H1 (cell line): Measurements from ENCODE around the gene WDR48. TPM values are rescaled to one million over a fixed set of nuclear protein-coding genes. Genes with fewer than 3 reads are reported as not detected.

ENCODE experiments used
- CTCF ChIA-PET: fragments of 300-600 bp; sonication (Branson Sonifier 250); formaldehyde crosslinking; loops from one replicate; lab custom pipeline; 2021; ENCODE audit not compliant: partially characterized antibody; lab: Charles Lee
- POLR2A ChIA-PET: fragments of 300-600 bp; sonication (Branson Sonifier 250); formaldehyde crosslinking; loops from one replicate; lab custom pipeline; 2021; ENCODE audit warnings: inconsistent platforms; ENCODE audit not compliant: partially characterized antibody; lab: Charles Lee
- DNase-seq, 2 experiments: peaks; one replicate each; pipeline versions ENCODE4 v3.0.0 to v3.0.0-alpha.2; 2010 to 2022; ENCODE audit warnings: low spot score in 2 of 2, low read depth in 1 of 2, mixed read lengths in 1 of 2
- FAIRE-seq: peaks from 2 replicates; lab custom pipeline; 2011; peaks lifted over from hg19 to GRCh38; lab: Jason Lieb, UNC
- H2AFZ ChIP-seq: 2 replicates; pipeline ENCODE4 v1.8.1; 2012; ENCODE audit warnings: low read length, inconsistent platforms
- H2AK5ac ChIP-seq: 2 replicates; pipeline ENCODE4 v1.6.1; 2013; ENCODE audit warnings: low read depth, low read length
- H2BK120ac ChIP-seq: replicated peaks from 2 replicates; pipeline ENCODE3; 2013; ENCODE audit warnings: low read depth, low read length, inconsistent platforms
- H2BK12ac ChIP-seq: 2 replicates; pipeline ENCODE4 v1.6.1; 2013; ENCODE audit warnings: low read depth, low read length
- H2BK15ac ChIP-seq: 2 replicates; pipeline ENCODE4 v1.6.1; 2013; ENCODE audit warnings: low read length
- H2BK20ac ChIP-seq: 2 replicates; pipeline ENCODE4 v1.6.1; 2013; ENCODE audit warnings: low read length
- H2BK5ac ChIP-seq: 2 replicates; pipeline ENCODE4 v1.6.1; 2013; ENCODE audit warnings: low read depth, low read length
- H3K14ac ChIP-seq: 2 replicates; pipeline ENCODE4 v1.6.1; 2013; ENCODE audit warnings: inconsistent platforms; ENCODE audit not compliant: insufficient read length
- H3K18ac ChIP-seq: 2 replicates; pipeline ENCODE4 v1.6.1; 2013; ENCODE audit warnings: low read length; ENCODE audit errors: extremely low read depth
- H3K23ac ChIP-seq: 2 replicates; pipeline ENCODE4 v1.6.1; 2013; ENCODE audit warnings: inconsistent platforms; ENCODE audit not compliant: insufficient read length
- H3K23me2 ChIP-seq: 2 replicates; pipeline ENCODE4 v1.6.1; 2013; ENCODE audit warnings: low read depth, low read length
- H3K27ac ChIP-seq: 2 replicates; pipeline ENCODE4 v1.6.1; 2011; ENCODE audit warnings: low read depth, low read length, inconsistent platforms
- H3K27me3 ChIP-seq, 4 experiments: replicated peaks in 1 of 4; 1 replicate in 1 of 4; 2 replicates in 3 of 4; pipeline versions ENCODE4 v1.6.1 to v1.8.1; 2011 to 2013; ENCODE audit warnings: low read length in 3 of 4, mild to moderate bottlenecking in 3 of 4, inconsistent platforms in 2 of 4, mixed read lengths in 2 of 4, moderate library complexity in 1 of 4; ENCODE audit not compliant: control insufficient read depth in 3 of 4, insufficient read depth in 3 of 4; ENCODE audit errors: extremely low read depth in 1 of 4
- H3K36me3 ChIP-seq, 4 experiments: 2 replicates each; pipeline versions ENCODE4 v1.6.1 to v1.8.1; 2011 to 2013; ENCODE audit warnings: mild to moderate bottlenecking in 4 of 4, low read length in 3 of 4, moderate library complexity in 2 of 4, control low read depth in 1 of 4, inconsistent platforms in 1 of 4; ENCODE audit not compliant: insufficient read depth in 4 of 4, control insufficient read depth in 2 of 4
- H3K4ac ChIP-seq: replicated peaks from 2 replicates; pipeline ENCODE3; 2013; ENCODE audit warnings: low read length, low read depth, mixed read lengths, inconsistent platforms; ENCODE audit not compliant: insufficient read length
- H3K4me1 ChIP-seq, 4 experiments: replicated peaks in 1 of 4; 1 replicate in 1 of 4; 2 replicates in 3 of 4; pipeline versions ENCODE4 v1.6.1 to v1.8.1; 2011 to 2013; ENCODE audit warnings: low read length in 3 of 4, inconsistent platforms in 2 of 4, mixed read lengths in 1 of 4; ENCODE audit not compliant: insufficient read depth in 4 of 4, control insufficient read depth in 3 of 4
- H3K4me2 ChIP-seq, 2 experiments: 2 replicates each; pipeline versions ENCODE4 v1.6.1 to v1.8.1; 2011 to 2013; ENCODE audit warnings: low read depth in 2 of 2, low read length in 2 of 2, control low read depth in 1 of 2, inconsistent platforms in 1 of 2, mild to moderate bottlenecking in 1 of 2; ENCODE audit not compliant: insufficient read depth in 1 of 2
- H3K4me3 ChIP-seq, 4 experiments: fragments of 200-600, 300-600 bp in 1 of 4; sonication (generic), shearing (Covaris generic), sonication (Bioruptor Twin) in 1 of 4; 2 replicates each; pipeline versions ENCODE4 v1.5.1 to v1.8.1; 2011 to 2016; ENCODE audit warnings: low read length in 4 of 4, low read depth in 3 of 4, control low read depth in 2 of 4, inconsistent platforms in 2 of 4, mild to moderate bottlenecking in 2 of 4, mixed read lengths in 1 of 4, moderate library complexity in 1 of 4; ENCODE audit not compliant: insufficient read depth in 2 of 4; ENCODE audit errors: extremely low read depth in 1 of 4
- H3K56ac ChIP-seq: replicated peaks from 2 replicates; pipeline ENCODE3; 2013; ENCODE audit warnings: low read depth, mild to moderate bottlenecking, mixed read lengths, low read length, inconsistent platforms; ENCODE audit not compliant: insufficient read length
- H3K79me1 ChIP-seq: 2 replicates; pipeline ENCODE4 v1.6.1; 2013; ENCODE audit warnings: low read depth, low read length, control low read depth
- H3K79me2 ChIP-seq, 2 experiments: 2 replicates each; pipeline versions ENCODE4 v1.6.1 to v1.8.1; 2012 to 2013; ENCODE audit warnings: low read length in 2 of 2, mild to moderate bottlenecking in 2 of 2, inconsistent platforms in 1 of 2; ENCODE audit not compliant: insufficient read depth in 2 of 2, control insufficient read depth in 1 of 2
- H3K9ac ChIP-seq, 4 experiments: replicated peaks in 1 of 4; 1 replicate in 1 of 4; 2 replicates in 3 of 4; pipeline versions ENCODE4 v1.6.1 to v1.8.1; 2011 to 2013; ENCODE audit warnings: low read depth in 3 of 4, low read length in 3 of 4, control low read depth in 2 of 4, mild to moderate bottlenecking in 2 of 4, moderate library complexity in 2 of 4, inconsistent platforms in 1 of 4; ENCODE audit errors: extremely low read depth in 1 of 4
- H3K9me3 ChIP-seq, 2 experiments: 2 replicates each; pipeline versions ENCODE4 v1.6.1 to v1.8.1; 2012 to 2013; ENCODE audit warnings: mild to moderate bottlenecking in 2 of 2, moderate library complexity in 2 of 2, control low read depth in 1 of 2, inconsistent platforms in 1 of 2, low read depth in 1 of 2, low read length in 1 of 2, mixed read lengths in 1 of 2; ENCODE audit not compliant: insufficient read depth in 2 of 2
- H4K20me1 ChIP-seq, 2 experiments: replicated peaks in 1 of 2; 2 replicates each; pipeline versions ENCODE3 to v1.8.1; 2011 to 2013; ENCODE audit warnings: inconsistent platforms in 2 of 2, low read length in 2 of 2, mild to moderate bottlenecking in 1 of 2; ENCODE audit not compliant: insufficient read depth in 2 of 2, control insufficient read depth in 1 of 2
- H4K5ac ChIP-seq: 2 replicates; pipeline ENCODE4 v1.6.1; 2013; ENCODE audit warnings: low read length, low read depth, mixed read lengths, inconsistent platforms; ENCODE audit not compliant: insufficient read length
- H4K8ac ChIP-seq: 2 replicates; pipeline ENCODE4 v1.8.0; 2013; ENCODE audit warnings: mild to moderate bottlenecking, moderate library complexity, low read length, inconsistent platforms; ENCODE audit not compliant: insufficient read depth; ENCODE audit errors: extremely low read depth
- H4K91ac ChIP-seq: replicated peaks from 2 replicates; pipeline ENCODE3; 2013; ENCODE audit warnings: low read length, mixed read lengths, inconsistent platforms; ENCODE audit not compliant: insufficient read length
- CREB1 ChIP-seq: IDR thresholded peaks from 2 replicates; pipeline ENCODE4 v1.6.1; 2012; ENCODE audit warnings: inconsistent platforms
- GABPA ChIP-seq: IDR thresholded peaks from 2 replicates; pipeline ENCODE4 v1.6.1; 2011; ENCODE audit warnings: mild to moderate bottlenecking, low read length, moderate library complexity, borderline replicate concordance; ENCODE audit not compliant: insufficient read depth
- JUND ChIP-seq: IDR thresholded peaks from 2 replicates; pipeline ENCODE4 v1.6.1; 2011; ENCODE audit warnings: mild to moderate bottlenecking, improper control_type of control experiment, low read length
- KDM4A ChIP-seq: IDR thresholded peaks from one replicate; pipeline ENCODE4 v1.7.1; 2012; ENCODE audit warnings: low read depth, mild to moderate bottlenecking, moderate library complexity, low read length, inconsistent platforms; ENCODE audit not compliant: severe bottlenecking
- NANOG ChIP-seq: IDR thresholded peaks from 2 replicates; pipeline ENCODE4 v1.6.1; 2011; ENCODE audit warnings: low read length, low read depth, mild to moderate bottlenecking, inconsistent platforms; ENCODE audit not compliant: insufficient read depth, poor library complexity, severe bottlenecking
- NRF1 ChIP-seq: IDR thresholded peaks from 2 replicates; pipeline ENCODE4 v1.6.1; 2011; ENCODE audit warnings: mild to moderate bottlenecking, low read depth, low read length, improper control_type of control experiment
- SP2 ChIP-seq: IDR thresholded peaks from 2 replicates; pipeline ENCODE4 v1.6.1; 2012; ENCODE audit warnings: mild to moderate bottlenecking, low read length, inconsistent platforms
- TAF7 ChIP-seq: optimal IDR thresholded peaks from 2 replicates; pipeline ENCODE3; 2011; ENCODE audit warnings: low read depth, mild to moderate bottlenecking, inconsistent platforms, low read length, moderate library complexity, borderline replicate concordance
- TBP ChIP-seq: IDR thresholded peaks from 2 replicates; pipeline ENCODE4 v1.6.1; 2011; ENCODE audit warnings: low read depth, low read length, improper control_type of control experiment
- polyA plus RNA-seq, 7 experiments: library from polyadenylated mRNA; depleted of rRNA in 3 of 7; stranded (reverse) in 5 of 7; unstranded in 2 of 7; fragments of >200 nt in 5 of 7; fragments of 200-250 nt in 2 of 7; gene quantifications; 1 replicate in 5 of 7; 2 replicates in 1 of 7; 4 replicates in 1 of 7; pipeline versions ENCODE4 v1.2.1 to v1.2.3, GENCODE V29; 2011 to 2013; ENCODE audit warnings: missing spikeins in 2 of 7, mixed read lengths in 2 of 7
- total RNA-seq: library from RNA; stranded (reverse); fragmentation: NEBNext Ultra II Directional; extraction: Animal tissue kit (Norgen Biotek cat#: 25700); gene quantifications from 2 replicates; pipeline ENCODE4 v1.2.1, GENCODE V29; 2021

WDR48 gene
- total and polyA plus RNA-seq, 2 of the 8 experiments (the other 6 are each of a cell fraction or from before 2014, with no cell fraction given): 21.2 to 54.1 TPM

DNA sequence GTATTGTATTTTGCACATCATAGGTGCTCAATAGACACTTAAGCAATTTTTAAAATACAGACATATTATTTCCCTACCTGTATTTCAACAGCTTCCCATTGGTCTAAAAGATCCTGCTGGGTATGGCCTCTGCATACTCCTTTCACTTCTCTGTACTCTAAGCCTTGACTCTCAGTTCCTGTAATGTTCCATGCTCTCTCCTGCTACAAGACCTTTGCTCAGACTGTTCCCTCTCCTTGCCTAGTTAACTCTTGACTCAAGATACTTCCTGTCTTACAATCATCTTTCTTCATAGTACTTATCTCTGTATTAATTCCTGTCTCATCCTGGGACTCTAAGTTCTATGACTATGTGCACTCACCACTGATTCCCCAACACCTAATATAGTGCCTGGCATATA is 1.8 kb upstream of the WDR48 start:
- CTCF ChIA-PET: interaction anchor here (0.9 to 1.4 kb wide), 2 partner anchors 15 to 35 kb away, joined by 4 to 5 read pairs; no protein-coding TSS in a partner anchor
- peaks cover 6% of the 10 kb centered on the region; the same call in 1 of the 2 replicates for H3K23me2 ChIP-seq
- H3K18ac ChIP-seq: no peak overlapping the region
- TF ChIP-seq NANOG (no peak), GABPA (no peak), NRF1 (no peak), TBP (no peak), SP2 (no peak), CREB1 (no peak), JUND (no peak), TAF7 (no peak), KDM4A (no peak)

More for the DNA sequence above, 1.8 kb upstream of the WDR48 start:
- Histone ChIP-seq H2BK15ac (no peak overlapping the region), H2BK12ac (no peak overlapping the region), H3K4ac (no peak overlapping the region), H4K5ac (no peak overlapping the region), H2AK5ac (no peak overlapping the region), H3K79me1 (peaks cover 2% of the 10 kb centered on the region; the same call in 1 of the 2 replicates), H4K91ac (no peak overlapping the region), H3K27me3 (no peaks in the 10 kb centered on the region), H4K20me1 (peaks cover 0 to 2% of the 10 kb centered on the region in 2 experiments), H2BK5ac (no peak overlapping the region), H3K4me1 (peaks cover 0 to 6% (median 0%) of the 10 kb centered on the region in 4 experiments; a peak in 1 of 7 replicates), H3K56ac (peak overlapping the region; percentile 25), H2BK120ac (no peak overlapping the region), H3K27ac (no peak overlapping the region), H3K4me2 (no peak overlapping the region), H3K14ac (no peak overlapping the region), H3K23ac (no peak overlapping the region), H3K79me2 (peaks cover 3 to 25% of the 10 kb centered on the region in 2 experiments), H3K4me3 (no peak overlapping the region), H3K9ac (no peak overlapping the region), H2BK20ac (no peak overlapping the region), H4K8ac (no peak overlapping the region), H3K9me3 (no peaks in the 10 kb centered on the region), H2AFZ (no peak overlapping the region), H3K36me3 (no peaks in the 10 kb centered on the region)
- POLR2A ChIA-PET: interaction anchor here (0.8 kb wide), 1 partner anchor 9 kb away, joined by 3 read pairs; no protein-coding TSS in a partner anchor
- FAIRE-seq: no peak
- DNase-seq: no peak
